GM12878 (cell line): ENCODE results near the gene OSBPL2.

Experiments
- BHLHE40 ChIP-seq, 2 experiments: fragments of 450-650 bp in 1 of 2; IDR thresholded peaks; 2 replicates each; pipeline ENCODE4 v1.6.1; 2011 to 2017; ENCODE audit warnings: low read depth in 2 of 2, borderline replicate concordance in 1 of 2, improper control_type of control experiment in 1 of 2, low read length in 1 of 2, mild to moderate bottlenecking in 1 of 2
- BRCA1 ChIP-seq: IDR thresholded peaks from 2 replicates; pipeline ENCODE4 v1.6.1; 2011; ENCODE audit warnings: low read depth, low read length, improper control_type of control experiment
- HDAC6 ChIP-seq: fragments of 200-600 bp; sonication (generic); IDR thresholded peaks from one replicate; pipeline ENCODE4 v1.8.0; 2017; ENCODE audit warnings: antibody characterized with exemption; ENCODE audit not compliant: unreplicated experiment
- MYC ChIP-seq: IDR thresholded peaks from 2 replicates; pipeline ENCODE4 v1.6.1; 2011; ENCODE audit warnings: mild to moderate bottlenecking, low read length, moderate library complexity, inconsistent platforms; ENCODE audit not compliant: insufficient read depth, insufficient replicate concordance, insufficient read length, severe bottlenecking
- NR2C2 ChIP-seq: IDR thresholded peaks from 2 replicates; pipeline ENCODE4 v1.6.1; 2011; ENCODE audit warnings: borderline replicate concordance, low read depth; ENCODE audit not compliant: control insufficient read depth, insufficient read length
- RAD21 ChIP-seq: IDR thresholded peaks from 2 replicates; pipeline ENCODE4 v1.6.1; 2011; ENCODE audit warnings: mild to moderate bottlenecking, low read depth, low read length, moderate library complexity; ENCODE audit not compliant: insufficient read depth
- ZNF24 ChIP-seq: fragments of 450-650 bp; IDR thresholded peaks from 2 replicates; pipeline ENCODE4 v1.6.1; 2017; ENCODE audit warnings: antibody characterized with exemption, mild to moderate bottlenecking
- TF ChIP-seq, protein P1 (sequence below), 3 experiments: IDR thresholded peaks in 2 of 3; conservative IDR thresholded peaks in 1 of 3; 2 replicates each; pipeline ENCODE4 v1.5.1; 2011; ENCODE audit warnings: low read depth in 3 of 3, low read length in 3 of 3, mild to moderate bottlenecking in 3 of 3, control low read depth in 2 of 3, moderate library complexity in 2 of 3, inconsistent platforms in 1 of 3, mixed read lengths in 1 of 3; ENCODE audit not compliant: control insufficient read depth in 2 of 3, insufficient read depth in 1 of 3; ENCODE audit errors: extremely low read depth in 1 of 3

DNA sequence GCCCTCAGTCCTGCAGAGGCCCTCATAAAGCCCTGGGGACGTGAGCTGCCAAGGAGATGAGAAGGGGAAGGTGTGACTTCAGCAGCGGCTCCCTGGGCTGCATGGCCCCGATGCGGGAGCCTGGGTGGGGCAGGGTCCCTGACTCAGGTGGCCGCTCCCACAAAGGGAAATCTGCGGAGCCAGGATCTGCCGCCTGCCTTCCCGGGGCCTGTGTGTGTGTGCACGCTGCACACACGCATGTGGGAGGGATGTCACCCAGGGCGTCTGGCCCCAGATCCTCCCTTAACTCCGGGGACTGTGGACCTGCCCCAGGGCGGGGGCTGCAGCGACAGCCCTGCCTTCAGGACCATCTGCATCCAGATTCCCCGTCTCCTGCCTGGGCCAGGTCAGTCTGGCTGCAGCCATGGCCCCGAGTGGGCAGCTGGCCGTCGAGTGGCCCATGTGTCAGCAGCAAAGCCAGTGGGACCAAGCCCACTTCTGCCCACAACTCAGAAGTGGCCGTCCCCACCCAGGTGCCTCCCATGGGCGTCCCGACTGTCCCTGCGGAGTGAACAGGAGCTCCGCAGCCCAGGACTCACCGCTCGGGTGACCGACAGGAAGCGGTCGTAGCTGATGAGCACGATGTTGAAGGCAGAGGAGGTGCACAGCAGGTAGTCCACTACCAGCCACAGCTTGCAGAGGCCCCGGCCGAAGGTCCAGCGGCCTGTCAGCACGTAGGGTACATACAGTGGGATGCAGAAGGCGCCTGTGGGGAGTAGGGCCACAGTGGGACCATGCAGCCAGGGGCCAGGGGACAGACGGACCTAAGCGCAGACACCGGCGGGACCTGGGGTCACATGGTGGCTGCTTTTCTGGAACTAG is 20.2 kb upstream of the OSBPL2 start:
- TF ChIP-seq, protein P1, sequence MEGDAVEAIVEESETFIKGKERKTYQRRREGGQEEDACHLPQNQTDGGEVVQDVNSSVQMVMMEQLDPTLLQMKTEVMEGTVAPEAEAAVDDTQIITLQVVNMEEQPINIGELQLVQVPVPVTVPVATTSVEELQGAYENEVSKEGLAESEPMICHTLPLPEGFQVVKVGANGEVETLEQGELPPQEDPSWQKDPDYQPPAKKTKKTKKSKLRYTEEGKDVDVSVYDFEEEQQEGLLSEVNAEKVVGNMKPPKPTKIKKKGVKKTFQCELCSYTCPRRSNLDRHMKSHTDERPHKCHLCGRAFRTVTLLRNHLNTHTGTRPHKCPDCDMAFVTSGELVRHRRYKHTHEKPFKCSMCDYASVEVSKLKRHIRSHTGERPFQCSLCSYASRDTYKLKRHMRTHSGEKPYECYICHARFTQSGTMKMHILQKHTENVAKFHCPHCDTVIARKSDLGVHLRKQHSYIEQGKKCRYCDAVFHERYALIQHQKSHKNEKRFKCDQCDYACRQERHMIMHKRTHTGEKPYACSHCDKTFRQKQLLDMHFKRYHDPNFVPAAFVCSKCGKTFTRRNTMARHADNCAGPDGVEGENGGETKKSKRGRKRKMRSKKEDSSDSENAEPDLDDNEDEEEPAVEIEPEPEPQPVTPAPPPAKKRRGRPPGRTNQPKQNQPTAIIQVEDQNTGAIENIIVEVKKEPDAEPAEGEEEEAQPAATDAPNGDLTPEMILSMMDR (IDR thresholded peaks at IDR 0.05 in 2 of 3, conservative IDR thresholded peaks at IDR 0.05 in 1 of 3; ENCODE audit: control insufficient read depth in 2 of 3, extremely low read depth in 1 of 3, insufficient read depth in 1 of 3, low read depth in 3 of 3, low read length in 3 of 3) = no peak
- TF ChIP-seq BHLHE40 (IDR thresholded peaks at IDR 0.05; ENCODE audit: borderline replicate concordance in 1 of 2, low read depth in 2 of 2, low read length in 1 of 2) = no peak
- TF ChIP-seq RAD21 = no peak
- TF ChIP-seq BRCA1 = no peak
- no peak for TF ChIP-seq HDAC6
- TF ChIP-seq MYC = no peak
- TF ChIP-seq NR2C2 = no peak
- no peak for TF ChIP-seq ZNF24
